Astrocyte of the cerebellum (primary cell): ENCODE measurements around the gene RAB4B.
A peak's percentile ranks its signal among the peaks of the same experiment; 100 is the strongest.
"Not testable (repeated sequence)": the region's sequence is repeated elsewhere in the genome, so short reads cannot be mapped to it uniquely, and the experiment has no call there.

Experiments used
- DNase-seq: peaks from one replicate; pipeline ENCODE4 v3.0.0-alpha.2; 2011; ENCODE audit warnings: low read depth
- H3K4me3 ChIP-seq: 2 replicates; pipeline ENCODE4 v1.5.1; 2011; ENCODE audit warnings: mild to moderate bottlenecking, low read depth, low read length, moderate library complexity
- in situ Hi-C: cut with HindIII; loops from 2 replicates; pipeline ENCODE4 v1.10.0; 2017; ENCODE audit warnings: low sequenced_read_pairs
- TF ChIP-seq, protein P1 (sequence below): IDR thresholded peaks from 2 replicates; pipeline ENCODE4 v1.5.1; 2012; ENCODE audit warnings: low read length, low read depth, moderate library complexity, mild to moderate bottlenecking; ENCODE audit errors: missing control alignments

The RAB4B gene

DNA sequence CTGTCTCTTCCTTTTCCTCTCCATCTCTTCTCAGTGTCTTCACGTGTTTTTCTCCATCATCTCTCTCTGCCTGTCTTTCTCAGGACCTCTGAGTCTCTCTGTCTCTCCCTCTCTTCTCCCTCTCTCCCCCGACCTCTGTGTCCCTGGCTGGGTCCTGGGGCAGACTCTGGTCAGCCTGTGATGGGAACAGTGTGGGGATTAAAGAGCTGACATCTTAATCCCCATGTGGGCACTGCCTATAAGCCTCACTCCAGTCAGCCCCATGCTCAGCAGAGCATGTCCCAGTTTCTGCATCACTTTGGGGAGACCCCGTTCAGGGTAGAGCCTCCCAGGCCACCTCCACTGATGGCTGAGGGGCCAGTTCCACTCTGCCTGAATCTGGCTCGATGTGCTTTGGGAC is 37.2 kb downstream of the RAB4B start:
- H3K4me3 ChIP-seq: no peak overlapping the region
- TF ChIP-seq, protein P1, sequence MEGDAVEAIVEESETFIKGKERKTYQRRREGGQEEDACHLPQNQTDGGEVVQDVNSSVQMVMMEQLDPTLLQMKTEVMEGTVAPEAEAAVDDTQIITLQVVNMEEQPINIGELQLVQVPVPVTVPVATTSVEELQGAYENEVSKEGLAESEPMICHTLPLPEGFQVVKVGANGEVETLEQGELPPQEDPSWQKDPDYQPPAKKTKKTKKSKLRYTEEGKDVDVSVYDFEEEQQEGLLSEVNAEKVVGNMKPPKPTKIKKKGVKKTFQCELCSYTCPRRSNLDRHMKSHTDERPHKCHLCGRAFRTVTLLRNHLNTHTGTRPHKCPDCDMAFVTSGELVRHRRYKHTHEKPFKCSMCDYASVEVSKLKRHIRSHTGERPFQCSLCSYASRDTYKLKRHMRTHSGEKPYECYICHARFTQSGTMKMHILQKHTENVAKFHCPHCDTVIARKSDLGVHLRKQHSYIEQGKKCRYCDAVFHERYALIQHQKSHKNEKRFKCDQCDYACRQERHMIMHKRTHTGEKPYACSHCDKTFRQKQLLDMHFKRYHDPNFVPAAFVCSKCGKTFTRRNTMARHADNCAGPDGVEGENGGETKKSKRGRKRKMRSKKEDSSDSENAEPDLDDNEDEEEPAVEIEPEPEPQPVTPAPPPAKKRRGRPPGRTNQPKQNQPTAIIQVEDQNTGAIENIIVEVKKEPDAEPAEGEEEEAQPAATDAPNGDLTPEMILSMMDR: no peak
- DNase-seq: no peak
- in situ Hi-C loops: no loop called here

DNA sequence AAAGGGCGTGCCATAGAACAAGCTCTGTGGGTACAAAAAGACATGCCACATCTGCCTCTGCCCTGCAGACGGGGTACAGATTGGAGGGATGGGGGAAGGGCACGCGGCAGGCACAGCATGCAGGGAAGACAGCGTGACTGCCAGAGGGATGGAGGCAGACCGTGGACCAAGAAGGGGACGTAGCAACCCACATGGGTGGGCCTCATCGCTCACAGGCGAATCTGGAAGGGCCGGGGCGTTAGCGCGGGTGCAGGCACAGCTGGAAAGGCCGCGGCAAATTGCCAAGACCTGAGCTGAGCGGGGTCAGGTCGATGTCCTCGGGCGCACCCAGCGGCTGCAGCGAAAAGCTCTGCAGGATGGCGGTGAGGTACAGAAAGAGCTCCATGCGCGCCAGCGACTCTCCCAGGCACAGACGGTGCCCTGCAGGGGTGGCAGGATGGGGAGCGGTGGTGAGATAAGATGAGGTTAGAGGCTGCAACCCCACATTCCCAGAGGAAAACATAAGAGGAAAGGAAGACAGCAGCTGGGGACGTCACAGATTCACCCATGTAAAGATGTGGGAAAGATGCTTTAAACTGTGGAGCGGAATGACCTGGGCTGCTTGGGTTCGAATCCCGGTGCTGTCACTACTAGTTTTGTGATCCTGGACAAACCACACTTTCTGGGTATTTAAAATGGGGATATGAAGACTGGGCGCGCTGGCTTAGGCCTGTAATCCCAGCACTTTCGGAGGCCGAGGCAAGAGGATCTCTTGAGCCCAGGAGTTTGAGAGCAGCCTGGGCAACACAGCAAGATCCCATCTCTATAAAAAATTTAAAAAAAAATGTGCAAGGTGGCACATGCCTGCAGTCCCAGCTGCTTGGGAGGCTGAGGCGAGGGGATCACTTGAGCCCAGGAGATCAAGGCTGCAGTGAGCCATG is 40.7 kb downstream of the RAB4B start:
- TF ChIP-seq, protein P1: peak; percentile 18
- H3K4me3 ChIP-seq, DNase-seq, in situ Hi-C loops: not testable (repeated sequence)

DNA sequence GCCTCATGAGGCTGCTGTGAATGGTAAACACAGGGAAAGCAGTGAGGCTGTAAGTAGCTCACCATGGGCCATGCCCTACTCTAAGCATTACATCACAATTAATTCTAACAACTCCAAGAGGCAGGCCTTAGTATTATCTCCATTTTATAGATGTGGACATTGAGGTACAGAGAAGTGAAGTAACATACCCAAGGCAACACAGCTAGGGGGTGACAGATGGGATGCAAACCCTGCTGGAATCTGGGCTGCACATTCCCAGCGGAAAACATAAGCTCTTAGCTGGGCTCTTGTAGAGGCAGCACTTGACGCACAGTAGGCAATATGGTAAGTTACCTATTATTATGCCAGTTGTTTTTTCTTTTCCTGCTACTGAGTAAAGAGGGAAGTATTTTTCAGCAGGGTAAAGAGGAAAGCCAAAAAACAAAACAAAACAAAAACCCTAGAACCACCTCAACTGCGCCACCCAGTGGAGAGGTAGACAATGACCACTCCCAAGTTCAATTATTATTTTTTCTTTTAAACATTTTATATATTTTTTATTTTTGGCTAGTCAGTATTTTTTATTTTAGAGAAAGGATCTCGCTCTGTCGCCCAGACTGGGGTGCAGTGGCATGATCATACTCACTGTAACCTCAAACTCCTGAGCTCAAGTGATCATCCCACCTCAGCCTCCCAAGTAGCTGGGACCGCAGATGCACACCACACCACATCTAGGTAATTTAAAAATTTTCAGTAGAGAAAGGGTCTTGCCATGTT is 41.6 kb downstream of the RAB4B start:
- DNase-seq, in situ Hi-C loops, H3K4me3 ChIP-seq: not testable (repeated sequence)
- TF ChIP-seq, protein P1: peak; percentile 67

DNA sequence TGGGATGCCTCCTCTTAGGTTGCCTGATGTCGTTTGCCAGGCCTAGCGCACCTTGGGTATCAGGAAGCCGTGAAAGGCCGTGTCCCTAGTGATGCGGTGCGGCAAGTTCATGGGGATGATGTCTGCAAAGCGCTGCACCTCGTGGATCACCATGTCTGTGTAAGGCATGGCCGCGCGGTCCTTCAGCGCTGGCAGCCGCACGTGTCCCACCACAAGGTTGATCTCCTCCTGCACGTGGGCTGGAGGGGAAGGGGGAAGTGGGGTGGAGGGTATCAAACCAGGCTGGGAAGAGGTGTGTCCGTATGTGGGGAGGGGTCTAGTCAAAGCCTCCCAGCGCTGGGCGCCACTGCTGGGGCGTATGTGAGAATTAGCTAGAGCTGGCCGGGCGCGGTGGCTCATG is 44.1 kb downstream of the RAB4B start:
- TF ChIP-seq, protein P1: no peak
- in situ Hi-C loops: no loop called here
- DNase-seq: no peak
- no peak overlapping the region for H3K4me3 ChIP-seq

DNA sequence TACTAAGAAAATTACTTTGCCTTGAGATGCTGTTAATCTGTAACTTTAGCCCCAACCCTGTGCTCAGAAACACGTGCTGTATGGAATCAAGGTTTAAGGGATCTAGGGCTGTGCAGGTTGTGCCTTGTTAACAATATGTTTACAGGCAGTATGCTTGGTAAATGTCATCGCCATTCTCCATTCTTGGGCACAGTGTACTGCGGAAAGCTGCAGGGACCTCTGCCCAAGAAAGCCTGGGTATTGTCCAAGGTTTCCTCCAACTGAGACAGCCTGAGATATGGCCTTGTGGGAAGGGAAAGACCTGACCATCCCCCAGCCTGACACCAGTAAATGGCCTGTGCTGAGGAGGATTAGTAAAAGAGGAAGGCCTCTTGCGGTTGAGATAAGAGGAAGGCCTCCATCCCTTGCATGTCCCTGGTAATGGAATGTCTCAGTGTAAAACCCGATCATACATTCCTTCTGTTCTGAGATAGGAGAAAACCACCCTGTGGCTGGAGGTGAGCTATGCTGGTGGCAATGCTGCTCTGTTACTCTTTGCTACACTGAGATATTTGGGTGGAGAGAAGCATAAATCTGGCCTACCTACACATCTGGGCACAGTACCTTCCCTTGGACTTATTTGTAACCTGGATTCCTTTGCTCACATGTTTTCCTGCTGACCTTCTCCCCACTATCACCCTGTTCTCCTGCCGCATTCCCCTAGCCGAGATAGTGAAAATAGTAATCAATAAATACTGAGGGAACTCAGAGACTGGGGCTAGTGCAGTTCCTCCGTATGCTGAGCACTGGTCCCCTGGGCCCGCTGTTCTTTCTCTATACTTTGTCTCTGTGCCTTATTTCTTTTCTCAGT is 44.9 kb downstream of the RAB4B start:
- H3K4me3 ChIP-seq, in situ Hi-C loops, DNase-seq: not testable (repeated sequence)

DNA sequence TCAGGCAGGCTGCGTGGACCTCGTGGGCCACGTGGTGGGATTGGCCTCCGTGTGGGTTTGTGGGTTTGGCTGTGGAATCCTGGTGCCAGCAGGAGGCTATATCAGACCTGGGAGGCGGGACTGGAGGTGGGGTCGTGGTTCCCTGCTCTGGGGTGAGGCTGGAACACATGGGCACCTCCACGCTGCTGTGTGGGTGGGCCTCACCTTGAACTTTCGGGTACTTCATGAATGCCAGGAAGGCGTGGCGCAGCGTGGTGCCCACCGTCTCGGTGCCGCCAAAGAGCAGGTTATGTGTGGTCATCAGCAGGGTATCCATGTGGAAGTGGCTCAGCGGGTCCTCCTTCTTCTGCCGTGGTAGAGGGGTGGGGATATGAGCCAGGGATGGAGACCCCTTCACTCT is 46.9 kb downstream of the RAB4B start:
- in situ Hi-C loops, H3K4me3 ChIP-seq, DNase-seq: not testable (repeated sequence)

DNA sequence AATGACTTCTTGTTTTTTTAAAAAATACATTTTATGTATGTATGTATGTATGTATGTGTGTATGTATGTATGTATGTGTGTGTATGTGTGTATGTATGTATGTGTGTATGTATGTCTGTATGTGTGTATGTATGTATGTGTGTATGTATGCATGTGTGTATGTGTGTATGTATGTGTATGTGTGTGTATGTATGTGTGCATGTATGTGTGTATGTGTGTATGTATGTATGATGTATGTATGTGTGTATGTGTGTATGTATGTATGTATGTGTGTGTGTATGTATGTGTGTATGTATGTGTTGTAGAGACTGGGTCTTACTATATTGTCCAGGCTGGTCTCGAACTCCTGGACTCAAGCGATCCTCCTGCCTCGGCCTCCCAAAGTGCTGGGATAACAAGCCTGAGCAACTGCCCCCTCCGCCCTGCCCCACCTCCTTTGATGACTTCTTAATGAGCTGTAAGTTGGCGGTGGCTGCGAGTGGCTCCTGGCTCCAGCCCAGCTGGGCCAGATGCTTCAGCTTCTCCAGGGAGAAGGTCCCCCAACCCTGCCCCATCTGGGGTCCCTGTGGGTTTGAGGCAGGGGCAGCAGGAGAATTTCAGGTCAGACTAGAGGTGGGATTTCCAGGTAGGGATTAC is 47.5 kb downstream of the RAB4B start:
- H3K4me3 ChIP-seq, DNase-seq, in situ Hi-C loops: not testable (repeated sequence)

DNA sequence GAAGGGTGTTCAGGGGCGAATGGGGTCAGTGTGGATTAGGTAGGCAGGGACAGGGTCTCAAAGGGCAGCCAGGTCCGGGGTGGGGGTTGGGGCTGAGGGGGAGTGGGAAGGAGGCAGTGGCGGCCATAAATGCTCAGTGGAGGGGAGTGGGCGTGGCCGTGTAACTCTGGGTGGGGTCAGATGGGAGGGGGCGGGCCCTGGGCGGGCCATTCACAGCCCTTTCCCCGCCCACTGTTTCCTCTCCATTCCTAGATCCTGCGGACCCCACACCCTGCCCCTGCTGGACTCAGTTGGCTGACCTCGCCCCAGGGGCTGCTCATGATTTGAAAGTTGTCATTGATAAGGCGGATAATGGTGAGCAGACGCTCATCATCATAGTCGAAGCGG is 48.3 kb downstream of the RAB4B start:
- in situ Hi-C loops, DNase-seq, H3K4me3 ChIP-seq: not testable (repeated sequence)

DNA sequence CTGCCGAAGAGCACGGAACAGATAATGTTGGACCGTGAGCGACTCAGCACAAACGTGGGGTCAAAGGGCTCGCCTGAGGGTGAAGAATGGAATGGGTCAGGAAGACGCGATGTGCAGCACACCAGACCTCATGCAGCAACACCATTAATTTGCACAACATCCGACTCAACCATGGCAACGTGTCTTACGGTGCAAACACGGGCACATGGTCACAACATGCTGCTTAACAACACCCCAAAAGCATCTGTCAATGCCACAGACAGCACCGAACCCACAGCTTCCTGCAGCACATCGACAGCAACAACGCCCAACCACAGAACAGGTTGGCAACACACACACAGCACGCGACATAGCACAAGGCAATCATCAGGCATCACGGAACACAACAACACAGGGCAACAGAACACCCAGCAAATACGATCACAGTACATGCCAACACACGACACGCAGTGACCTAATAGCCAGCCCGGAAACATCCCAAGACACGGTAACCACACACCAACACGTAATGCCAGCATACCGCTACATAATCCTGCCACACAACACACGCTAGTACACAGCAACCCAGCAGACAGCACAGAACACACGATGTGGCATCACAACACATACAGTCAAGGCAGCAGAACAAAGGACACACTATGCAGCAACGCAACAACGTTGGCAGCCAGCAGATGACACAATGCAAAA is 48.8 kb downstream of the RAB4B start:
- DNase-seq, H3K4me3 ChIP-seq, in situ Hi-C loops: not testable (repeated sequence)
